Measurements from ENCODE around the gene DYNLT1.
"Not testable (repeated sequence)": the region's sequence is repeated elsewhere in the genome, so short reads cannot be mapped to it uniquely, and the experiment has no call there.

DYNLT1 gene

DNA sequence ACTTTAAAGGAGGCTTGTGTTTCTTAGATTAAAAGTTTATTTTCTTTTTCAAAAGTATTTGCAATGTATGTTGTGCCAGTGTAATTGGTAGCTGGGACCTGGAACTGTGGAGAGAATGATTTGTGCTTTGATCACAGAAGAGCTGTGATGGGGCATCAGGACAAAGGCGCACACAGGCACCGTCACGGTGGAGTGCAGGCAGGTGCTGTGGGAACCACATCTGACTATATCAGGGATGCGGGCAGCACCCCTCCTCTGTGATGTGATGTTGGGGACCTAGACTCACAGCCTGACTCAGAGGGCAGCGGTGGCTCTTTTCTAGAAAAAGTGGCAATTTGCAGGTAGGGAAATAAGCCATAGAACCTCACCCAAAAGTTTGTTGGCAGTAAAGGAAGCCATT, 39.8 kb upstream of the DYNLT1 start:
- in situ Hi-C loops (cut with HindIII; ENCODE audit: low sequenced_read_pairs) = no loop called here
- H3K4me3 ChIP-seq (ENCODE audit: low read depth, low read length) = no peak overlapping the region
- TF ChIP-seq, protein P1, sequence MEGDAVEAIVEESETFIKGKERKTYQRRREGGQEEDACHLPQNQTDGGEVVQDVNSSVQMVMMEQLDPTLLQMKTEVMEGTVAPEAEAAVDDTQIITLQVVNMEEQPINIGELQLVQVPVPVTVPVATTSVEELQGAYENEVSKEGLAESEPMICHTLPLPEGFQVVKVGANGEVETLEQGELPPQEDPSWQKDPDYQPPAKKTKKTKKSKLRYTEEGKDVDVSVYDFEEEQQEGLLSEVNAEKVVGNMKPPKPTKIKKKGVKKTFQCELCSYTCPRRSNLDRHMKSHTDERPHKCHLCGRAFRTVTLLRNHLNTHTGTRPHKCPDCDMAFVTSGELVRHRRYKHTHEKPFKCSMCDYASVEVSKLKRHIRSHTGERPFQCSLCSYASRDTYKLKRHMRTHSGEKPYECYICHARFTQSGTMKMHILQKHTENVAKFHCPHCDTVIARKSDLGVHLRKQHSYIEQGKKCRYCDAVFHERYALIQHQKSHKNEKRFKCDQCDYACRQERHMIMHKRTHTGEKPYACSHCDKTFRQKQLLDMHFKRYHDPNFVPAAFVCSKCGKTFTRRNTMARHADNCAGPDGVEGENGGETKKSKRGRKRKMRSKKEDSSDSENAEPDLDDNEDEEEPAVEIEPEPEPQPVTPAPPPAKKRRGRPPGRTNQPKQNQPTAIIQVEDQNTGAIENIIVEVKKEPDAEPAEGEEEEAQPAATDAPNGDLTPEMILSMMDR (IDR thresholded peaks at IDR 0.05; ENCODE audit: low read depth, low read length, missing control alignments) = no peak
- DNase-seq (ENCODE audit: low read depth) = no peak

DNA sequence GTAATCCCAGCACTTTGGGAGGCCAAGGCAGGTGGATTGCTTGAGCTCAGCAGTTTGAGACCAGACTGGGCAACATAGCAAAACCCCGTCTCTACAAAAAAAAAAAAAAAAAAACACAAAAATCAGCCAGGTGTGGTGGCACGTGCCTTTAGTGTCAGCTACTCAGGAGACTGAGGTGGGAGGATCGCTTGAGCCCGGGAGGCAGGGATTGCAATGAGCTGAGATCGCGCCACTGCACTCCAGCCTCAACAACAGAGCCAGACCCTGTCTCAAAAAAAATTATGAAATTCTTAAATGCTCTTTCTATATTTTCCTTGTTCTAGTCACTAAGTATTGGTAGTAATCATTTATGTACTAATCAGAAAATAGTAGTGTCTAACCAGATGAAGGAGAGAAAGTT, 35.9 kb upstream of the DYNLT1 start:
- TF ChIP-seq, protein P1 (IDR thresholded peaks at IDR 0.05; ENCODE audit: low read depth, low read length, missing control alignments) = no peak
- in situ Hi-C loops (cut with HindIII; ENCODE audit: low sequenced_read_pairs) = no loop called here
- DNase-seq (ENCODE audit: low read depth) = no peak
- no peak overlapping the region for H3K4me3 ChIP-seq (ENCODE audit: low read depth, low read length)

DNA sequence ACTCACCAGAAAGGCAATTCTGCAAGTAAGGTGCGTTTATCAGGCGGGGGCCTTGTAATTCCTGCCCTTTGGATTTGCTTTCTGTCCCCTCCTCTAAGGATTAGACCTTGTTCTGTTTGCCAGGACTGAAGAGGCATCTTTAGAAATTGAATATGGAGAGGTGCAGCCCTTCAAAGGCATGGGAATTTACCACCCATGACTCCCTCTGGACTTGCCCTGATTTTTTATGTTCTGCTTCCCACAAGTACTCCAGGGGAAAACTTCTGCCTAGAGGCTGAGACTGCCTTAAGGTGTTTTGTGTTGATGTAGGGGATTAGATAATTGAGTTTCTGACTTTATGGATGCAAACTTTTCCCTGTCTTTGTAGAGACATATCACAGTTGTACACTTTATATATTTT, 35.5 kb upstream of the DYNLT1 start:
- TF ChIP-seq, protein P1 (IDR thresholded peaks at IDR 0.05; ENCODE audit: low read depth, low read length, missing control alignments) = no peak
- H3K4me3 ChIP-seq (ENCODE audit: low read depth, low read length) = no peak overlapping the region
- in situ Hi-C loops (cut with HindIII; ENCODE audit: low sequenced_read_pairs) = no loop called here

DNA sequence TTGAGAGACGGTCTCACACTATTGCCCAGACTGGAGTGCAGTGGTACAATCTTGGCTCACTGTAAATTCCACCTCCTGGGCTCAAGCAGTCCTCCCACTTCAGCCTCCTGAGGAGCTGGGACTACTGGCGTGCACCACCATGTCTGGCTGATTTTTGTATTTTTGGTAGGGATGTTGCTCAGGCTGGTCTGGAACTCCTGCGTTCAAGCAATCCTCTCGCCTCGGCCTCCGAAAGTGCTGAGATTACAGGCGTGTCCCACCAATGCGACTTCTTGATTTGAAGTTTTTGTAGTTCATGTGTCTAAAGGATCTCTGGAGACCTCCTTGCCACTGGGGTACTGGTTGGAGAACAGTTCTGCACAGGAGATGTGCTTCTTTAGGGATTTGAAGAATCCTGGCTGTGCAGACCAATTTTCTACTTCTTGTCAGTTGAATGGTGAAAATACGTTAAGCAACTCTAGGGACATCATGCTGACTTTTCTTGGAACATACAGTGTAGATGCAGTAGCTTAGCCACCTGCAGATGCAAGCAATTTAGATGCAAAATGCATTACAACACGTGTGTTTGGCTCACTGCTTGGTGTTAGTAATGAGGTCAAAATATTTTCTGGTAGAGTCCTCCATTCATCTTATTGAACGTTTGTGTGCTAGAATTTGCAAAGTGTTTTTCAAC, 33.5 kb upstream of the DYNLT1 start:
- H3K4me3 ChIP-seq (ENCODE audit: low read depth, low read length) = no peak overlapping the region
- DNase-seq (ENCODE audit: low read depth) = no peak
- in situ Hi-C loops (cut with HindIII; ENCODE audit: low sequenced_read_pairs) = no loop called here
- TF ChIP-seq, protein P1 (IDR thresholded peaks at IDR 0.05; ENCODE audit: low read depth, low read length, missing control alignments) = no peak

More for the DNA sequence above, 35.5 kb upstream of the DYNLT1 start:
- DNase-seq (ENCODE audit: low read depth) = no peak

DNA sequence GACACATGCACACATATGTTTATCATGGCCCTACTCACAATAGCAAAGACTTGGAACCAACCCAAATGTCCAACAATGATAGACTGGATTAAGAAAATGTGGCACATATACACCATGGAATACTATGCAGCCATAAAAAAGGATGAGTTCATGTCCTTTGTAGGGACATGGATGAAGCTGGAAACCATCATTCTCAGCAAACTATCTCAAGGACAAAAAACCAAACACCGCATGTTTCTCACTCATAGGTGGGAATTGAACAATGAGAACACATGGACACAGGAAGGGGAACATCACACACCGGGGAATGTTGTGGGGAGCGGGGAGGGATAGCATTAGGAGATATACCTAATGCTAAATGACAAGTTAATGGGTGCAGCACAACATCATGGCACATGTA, 32.6 kb upstream of the DYNLT1 start:
- H3K4me3 ChIP-seq (ENCODE audit: low read depth, low read length); DNase-seq (ENCODE audit: low read depth); in situ Hi-C loops (cut with HindIII; ENCODE audit: low sequenced_read_pairs): not testable (repeated sequence)

DNA sequence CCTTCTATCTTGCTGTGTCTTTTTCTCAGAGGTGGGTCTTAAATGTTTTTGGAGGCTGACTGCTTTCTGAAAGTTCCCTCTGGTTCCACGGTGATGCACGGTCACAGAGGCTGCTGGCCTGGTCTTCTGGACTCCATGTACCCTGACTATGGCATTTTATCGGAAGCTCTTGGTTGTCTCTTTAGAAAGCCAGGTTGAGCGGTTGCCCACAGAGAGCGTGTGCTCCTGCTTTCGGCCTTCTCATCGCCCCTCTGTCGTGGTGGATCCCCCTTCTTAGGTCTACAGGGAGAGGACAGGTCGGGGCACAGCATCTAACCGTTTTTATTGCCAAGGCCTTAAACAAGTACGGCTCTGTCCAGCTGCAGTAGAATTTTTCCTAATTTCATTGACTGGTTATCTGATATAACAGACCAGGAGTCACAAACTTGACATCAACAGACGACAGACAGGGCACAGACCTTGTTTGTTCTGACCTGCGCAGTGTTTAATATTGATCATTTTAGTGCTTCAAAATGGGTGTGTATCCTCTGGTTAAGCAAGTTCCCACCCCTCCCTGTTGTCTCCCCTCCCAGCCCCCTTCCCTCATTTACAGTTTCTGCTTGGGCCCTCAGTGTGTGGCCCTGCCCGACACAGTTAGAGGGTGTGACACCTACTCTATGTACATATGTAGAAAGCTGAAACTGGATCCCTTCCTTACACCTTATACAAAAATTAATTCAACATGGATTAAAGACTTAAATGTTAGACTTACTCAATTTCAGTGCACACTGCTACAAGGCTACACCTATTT, 30.0 kb upstream of the DYNLT1 start:
- DNase-seq (ENCODE audit: low read depth) = no peak
- no peak overlapping the region for H3K4me3 ChIP-seq (ENCODE audit: low read depth, low read length)
- in situ Hi-C loops (cut with HindIII; ENCODE audit: low sequenced_read_pairs) = no loop called here
- TF ChIP-seq, protein P1 (IDR thresholded peaks at IDR 0.05; ENCODE audit: low read depth, low read length, missing control alignments) = no peak

DNA sequence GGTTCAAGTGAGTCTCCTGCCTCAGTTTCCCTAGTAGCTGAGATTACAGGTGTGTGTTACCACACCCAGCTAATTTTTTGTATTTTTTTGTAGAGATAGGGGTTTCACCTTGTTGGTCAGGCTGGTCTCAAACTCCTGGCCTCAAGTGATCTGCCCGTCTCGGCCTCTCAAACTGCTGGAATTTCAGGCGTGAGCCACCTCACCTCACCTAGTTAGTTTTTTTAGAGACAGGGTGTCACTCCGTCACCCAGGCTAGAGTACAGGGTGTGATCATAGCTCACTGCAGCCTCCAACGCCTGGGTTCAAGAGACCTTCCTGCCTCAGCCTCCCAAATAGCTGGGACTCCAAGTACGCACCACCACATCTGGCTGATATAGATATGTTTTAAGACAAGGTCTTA, 28.2 kb upstream of the DYNLT1 start:
- in situ Hi-C loops (cut with HindIII; ENCODE audit: low sequenced_read_pairs) = no loop called here
- no peak overlapping the region for H3K4me3 ChIP-seq (ENCODE audit: low read depth, low read length)
- TF ChIP-seq, protein P1 (IDR thresholded peaks at IDR 0.05; ENCODE audit: low read depth, low read length, missing control alignments) = no peak
- no peak for DNase-seq (ENCODE audit: low read depth)

DNA sequence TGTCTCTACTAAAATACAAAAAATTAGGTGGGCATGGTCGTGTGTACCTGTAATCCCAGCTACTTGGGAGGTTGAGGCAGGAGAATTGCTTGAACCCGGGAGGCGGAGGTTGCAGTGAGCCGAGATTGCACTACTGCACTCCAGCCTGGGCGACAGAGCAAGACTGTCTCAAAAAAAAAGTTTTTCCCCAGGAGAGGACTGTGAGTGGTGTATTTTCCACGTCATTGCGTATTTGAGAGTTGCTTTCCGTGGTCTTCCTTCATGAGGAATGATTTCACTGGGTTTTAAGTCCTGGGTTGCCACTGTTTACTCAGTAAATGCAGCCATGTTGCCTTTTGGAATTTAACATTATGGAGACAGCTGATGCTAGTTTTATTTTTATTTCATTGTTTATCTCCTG, 27.6 kb upstream of the DYNLT1 start:
- DNase-seq (ENCODE audit: low read depth) = not testable (repeated sequence)

More for the DNA sequence above, 27.6 kb upstream of the DYNLT1 start:
- H3K4me3 ChIP-seq (ENCODE audit: low read depth, low read length); in situ Hi-C loops (cut with HindIII; ENCODE audit: low sequenced_read_pairs): not testable (repeated sequence)

Measured in astrocyte of the cerebellum (primary cell).